ENCODE measurements around the gene LMF1. TPM values are rescaled to one million over a fixed set of nuclear protein-coding genes. Genes with fewer than 3 reads are reported as not detected.
"Not testable (repeated sequence)": the region's sequence is repeated elsewhere in the genome, so short reads cannot be mapped to it uniquely, and the experiment has no call there.

LMF1 gene
- polyA plus RNA-seq, 1 donor (not counting 4 experiments of a cell fraction or from before 2014, with no cell fraction given), result 3.1 TPM

DNA sequence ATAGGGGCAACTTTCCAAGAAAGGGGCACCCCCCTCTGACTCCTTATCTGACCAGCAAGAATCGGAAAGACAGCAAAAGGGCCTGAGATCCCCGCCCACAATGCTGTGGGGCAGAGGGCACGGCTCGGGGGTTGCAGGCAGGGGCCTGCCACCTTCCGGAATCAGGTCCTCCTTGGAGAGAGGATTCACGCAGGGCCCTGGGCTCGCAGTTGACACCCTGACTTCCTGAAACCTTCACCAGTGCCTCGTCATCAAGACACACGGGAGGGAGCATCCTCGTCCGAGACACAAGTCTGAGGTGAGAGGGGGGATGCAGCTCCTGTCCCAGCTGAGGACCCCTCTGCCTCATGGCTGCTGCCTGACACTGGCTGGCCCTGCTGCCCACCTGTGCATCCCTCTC lies 81.2 kb downstream of the LMF1 start:
- H3K27me3 ChIP-seq (ENCODE audit: control insufficient read depth, extremely low read depth, insufficient read depth, low read length), result peaks cover 21% of the 10 kb centered on the region

DNA sequence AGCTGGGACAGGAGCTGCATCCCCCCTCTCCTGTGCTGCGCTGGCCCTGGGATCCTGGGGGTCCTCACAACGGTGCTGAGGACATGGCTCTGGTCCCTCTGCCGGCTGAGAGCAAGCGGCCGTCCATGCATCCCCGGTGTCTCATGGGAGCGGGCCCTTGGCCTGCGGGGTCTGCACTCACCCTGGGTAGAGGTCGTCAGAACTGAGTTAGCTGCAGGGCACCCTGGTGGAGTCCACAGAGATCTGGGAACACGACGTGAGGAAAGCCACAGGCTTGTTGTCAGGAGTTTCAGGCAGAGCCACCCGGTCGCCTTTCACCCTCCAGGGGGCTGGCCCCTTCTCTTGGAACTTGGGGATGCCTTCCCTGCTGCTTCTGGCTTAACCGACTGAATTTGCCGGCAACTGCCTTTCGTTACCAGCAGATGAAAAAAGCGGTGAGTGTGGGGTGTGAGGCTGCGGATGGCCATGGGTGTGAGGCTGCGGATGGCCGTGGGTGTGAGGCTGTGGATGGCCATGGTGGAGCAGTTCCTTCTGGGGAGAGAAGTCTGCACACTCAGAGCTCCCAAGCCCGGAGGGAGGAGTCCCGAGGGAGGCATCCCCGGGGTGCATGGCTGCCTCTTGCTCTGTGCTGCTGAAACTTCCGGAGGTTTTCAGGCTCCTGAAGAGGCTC lies 81.7 kb downstream of the LMF1 start:
- peaks cover 21% of the 10 kb centered on the region for H3K27me3 ChIP-seq (ENCODE audit: control insufficient read depth, extremely low read depth, insufficient read depth, low read length)
- no peaks in the 10 kb centered on the region for H3K79me2 ChIP-seq (ENCODE audit: control insufficient read depth, insufficient read depth, low read length)
- H3K4me1 ChIP-seq (ENCODE audit: control insufficient read depth, extremely low read depth, insufficient read depth, low read length), result no peaks in the 10 kb centered on the region
- H3K4me3 ChIP-seq (ENCODE audit: control insufficient read depth in 2 of 3, extremely low read depth in 1 of 3, insufficient read depth in 2 of 3, low read depth in 1 of 3, low read length in 3 of 3), result no peak overlapping the region
- no peak for DNase-seq (ENCODE audit: low read depth, low spot score)
- H3K9ac ChIP-seq (ENCODE audit: control insufficient read depth, extremely low read depth, insufficient read depth, low read length), result no peak overlapping the region
- TF ChIP-seq, protein P1, sequence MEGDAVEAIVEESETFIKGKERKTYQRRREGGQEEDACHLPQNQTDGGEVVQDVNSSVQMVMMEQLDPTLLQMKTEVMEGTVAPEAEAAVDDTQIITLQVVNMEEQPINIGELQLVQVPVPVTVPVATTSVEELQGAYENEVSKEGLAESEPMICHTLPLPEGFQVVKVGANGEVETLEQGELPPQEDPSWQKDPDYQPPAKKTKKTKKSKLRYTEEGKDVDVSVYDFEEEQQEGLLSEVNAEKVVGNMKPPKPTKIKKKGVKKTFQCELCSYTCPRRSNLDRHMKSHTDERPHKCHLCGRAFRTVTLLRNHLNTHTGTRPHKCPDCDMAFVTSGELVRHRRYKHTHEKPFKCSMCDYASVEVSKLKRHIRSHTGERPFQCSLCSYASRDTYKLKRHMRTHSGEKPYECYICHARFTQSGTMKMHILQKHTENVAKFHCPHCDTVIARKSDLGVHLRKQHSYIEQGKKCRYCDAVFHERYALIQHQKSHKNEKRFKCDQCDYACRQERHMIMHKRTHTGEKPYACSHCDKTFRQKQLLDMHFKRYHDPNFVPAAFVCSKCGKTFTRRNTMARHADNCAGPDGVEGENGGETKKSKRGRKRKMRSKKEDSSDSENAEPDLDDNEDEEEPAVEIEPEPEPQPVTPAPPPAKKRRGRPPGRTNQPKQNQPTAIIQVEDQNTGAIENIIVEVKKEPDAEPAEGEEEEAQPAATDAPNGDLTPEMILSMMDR (optimal IDR thresholded peaks at IDR 0.05 in 1 of 3, IDR thresholded peaks at IDR 0.05 in 1 of 3, conservative IDR thresholded peaks at IDR 0.05 in 1 of 3; ENCODE audit: extremely low read depth in 1 of 3, insufficient read depth in 2 of 3, low read length in 3 of 3), result no peak
- TF ChIP-seq EZH2 (IDR thresholded peaks at IDR 0.05; ENCODE audit: low read length), result no peak
- dilution Hi-C loops (cut with MboI; ENCODE audit: extremely low pct_ligation_motif_present, low sequenced_read_pairs), result no loop called here
- no peak overlapping the region for H2AFZ ChIP-seq (ENCODE audit: control insufficient read depth, low read length)
- H3K9me1 ChIP-seq (ENCODE audit: control insufficient read depth, extremely low read depth, insufficient read depth, low read length), result no peaks in the 10 kb centered on the region
- no peak overlapping the region for H3K27ac ChIP-seq (ENCODE audit: control insufficient read depth, insufficient read depth, low read length)
- FAIRE-seq, result no peak
- no peaks in the 10 kb centered on the region for H4K20me1 ChIP-seq (ENCODE audit: control insufficient read depth, extremely low read depth, insufficient read depth, low read length)
- no peak overlapping the region for H3K4me2 ChIP-seq (ENCODE audit: control insufficient read depth, extremely low read depth, insufficient read depth, low read depth, low read length)
- H3K9me3 ChIP-seq (ENCODE audit: control insufficient read depth, low read depth, low read length), result no peaks in the 10 kb centered on the region
- H3K36me3 ChIP-seq (ENCODE audit: control insufficient read depth in 2 of 2, extremely low read depth in 1 of 2, insufficient read depth in 2 of 2, low read length in 2 of 2), result no peaks in the 10 kb centered on the region

More for the DNA sequence above, 81.2 kb downstream of the LMF1 start:
- TF ChIP-seq, protein P1 (optimal IDR thresholded peaks at IDR 0.05 in 1 of 3, IDR thresholded peaks at IDR 0.05 in 1 of 3, conservative IDR thresholded peaks at IDR 0.05 in 1 of 3; ENCODE audit: extremely low read depth in 1 of 3, insufficient read depth in 2 of 3, low read length in 3 of 3), result no peak
- no peak for TF ChIP-seq EZH2 (IDR thresholded peaks at IDR 0.05; ENCODE audit: low read length)
- Histone ChIP-seq H3K4me1 (ENCODE audit: control insufficient read depth, extremely low read depth, insufficient read depth, low read length) (no peaks in the 10 kb centered on the region), H3K36me3 (ENCODE audit: control insufficient read depth in 2 of 2, extremely low read depth in 1 of 2, insufficient read depth in 2 of 2, low read length in 2 of 2) (no peaks in the 10 kb centered on the region), H2AFZ (ENCODE audit: control insufficient read depth, low read length) (no peak overlapping the region), H3K4me3 (ENCODE audit: control insufficient read depth in 2 of 3, extremely low read depth in 1 of 3, insufficient read depth in 2 of 3, low read depth in 1 of 3, low read length in 3 of 3) (no peak overlapping the region), H3K9me1 (ENCODE audit: control insufficient read depth, extremely low read depth, insufficient read depth, low read length) (no peaks in the 10 kb centered on the region), H3K27ac (ENCODE audit: control insufficient read depth, insufficient read depth, low read length) (no peak overlapping the region), H3K9ac (ENCODE audit: control insufficient read depth, extremely low read depth, insufficient read depth, low read length) (no peak overlapping the region), H3K9me3 (ENCODE audit: control insufficient read depth, low read depth, low read length) (no peaks in the 10 kb centered on the region), H3K79me2 (ENCODE audit: control insufficient read depth, insufficient read depth, low read length) (no peaks in the 10 kb centered on the region), H4K20me1 (ENCODE audit: control insufficient read depth, extremely low read depth, insufficient read depth, low read length) (no peaks in the 10 kb centered on the region), H3K4me2 (ENCODE audit: control insufficient read depth, extremely low read depth, insufficient read depth, low read depth, low read length) (no peak overlapping the region)
- FAIRE-seq (no peak), DNase-seq (ENCODE audit: low read depth, low spot score) (no peak)
- dilution Hi-C loops (cut with MboI; ENCODE audit: extremely low pct_ligation_motif_present, low sequenced_read_pairs), result no loop called here

DNA sequence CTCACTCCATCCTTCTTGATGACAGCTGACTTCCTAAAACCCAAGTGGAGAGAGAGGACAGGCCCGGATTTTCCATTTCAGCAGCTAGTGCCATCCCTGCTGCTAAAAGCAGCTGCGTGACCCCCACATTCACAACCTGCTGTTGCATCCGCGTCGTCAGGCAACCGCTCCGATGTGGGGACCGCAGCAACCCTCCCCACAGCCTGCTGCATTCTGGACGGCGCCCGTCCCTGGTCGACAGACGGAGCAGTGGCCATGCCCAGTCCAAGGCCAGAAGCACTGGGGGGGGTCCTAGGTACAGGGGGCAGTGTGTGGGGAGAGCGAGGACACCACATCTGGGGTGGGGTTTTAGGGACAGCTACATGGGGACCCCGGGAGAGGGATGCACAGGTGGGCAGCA lies 82.3 kb downstream of the LMF1 start:
- H3K4me2 ChIP-seq (ENCODE audit: control insufficient read depth, extremely low read depth, insufficient read depth, low read depth, low read length); H3K79me2 ChIP-seq (ENCODE audit: control insufficient read depth, insufficient read depth, low read length); H3K27ac ChIP-seq (ENCODE audit: control insufficient read depth, insufficient read depth, low read length); H2AFZ ChIP-seq (ENCODE audit: control insufficient read depth, low read length); H3K9me3 ChIP-seq (ENCODE audit: control insufficient read depth, low read depth, low read length); H4K20me1 ChIP-seq (ENCODE audit: control insufficient read depth, extremely low read depth, insufficient read depth, low read length); H3K9ac ChIP-seq (ENCODE audit: control insufficient read depth, extremely low read depth, insufficient read depth, low read length); dilution Hi-C loops (cut with MboI; ENCODE audit: extremely low pct_ligation_motif_present, low sequenced_read_pairs); FAIRE-seq; DNase-seq (ENCODE audit: low read depth, low spot score); H3K4me3 ChIP-seq (ENCODE audit: control insufficient read depth in 2 of 3, extremely low read depth in 1 of 3, insufficient read depth in 2 of 3, low read depth in 1 of 3, low read length in 3 of 3); H3K9me1 ChIP-seq (ENCODE audit: control insufficient read depth, extremely low read depth, insufficient read depth, low read length); H3K4me1 ChIP-seq (ENCODE audit: control insufficient read depth, extremely low read depth, insufficient read depth, low read length); H3K36me3 ChIP-seq (ENCODE audit: control insufficient read depth in 2 of 2, extremely low read depth in 1 of 2, insufficient read depth in 2 of 2, low read length in 2 of 2): not testable (repeated sequence)
- H3K27me3 ChIP-seq (ENCODE audit: control insufficient read depth, extremely low read depth, insufficient read depth, low read length), result peaks cover 21% of the 10 kb centered on the region

All from keratinocyte (primary cell).